Neutrophil (primary cell): ENCODE results near the gene ZNF562.
A peak's percentile ranks its signal among the peaks of the same experiment; 100 is the strongest.
"Not testable (repeated sequence)": the region's sequence is repeated elsewhere in the genome, so short reads cannot be mapped to it uniquely, and the experiment has no call there.

ENCODE experiments used
- H3K27ac ChIP-seq: fragments of 200-600 bp; sonication (generic); 2 replicates; pipeline ENCODE4 v1.5.1; 2016; ENCODE audit warnings: mild to moderate bottlenecking, moderate library complexity
- H3K27me3 ChIP-seq: fragments of 200-600 bp; sonication (generic); 2 replicates; pipeline ENCODE4 v1.6.0; 2016; ENCODE audit warnings: mild to moderate bottlenecking
- H3K36me3 ChIP-seq: fragments of 200-600 bp; sonication (generic); 2 replicates; pipeline ENCODE4 v1.5.1; 2017
- H3K4me1 ChIP-seq, 2 experiments: fragments of 200-600 bp in 1 of 2; sonication (generic) in 1 of 2; 1 replicate in 1 of 2; 2 replicates in 1 of 2; pipeline versions ENCODE4 v1.5.1 to v1.6.1; 2013 to 2016; ENCODE audit warnings: low read depth in 1 of 2, low read length in 1 of 2, mild to moderate bottlenecking in 1 of 2, moderate library complexity in 1 of 2; ENCODE audit not compliant: control insufficient read depth in 1 of 2, insufficient read depth in 1 of 2
- H3K4me3 ChIP-seq, 2 experiments: fragments of 200-600 bp in 1 of 2; sonication (generic) in 1 of 2; 1 replicate in 1 of 2; 2 replicates in 1 of 2; pipeline ENCODE4 v1.5.1; 2013 to 2016; ENCODE audit warnings: low read depth in 1 of 2, low read length in 1 of 2, mild to moderate bottlenecking in 1 of 2, moderate library complexity in 1 of 2
- H3K9me3 ChIP-seq: fragments of 200-600 bp; sonication (generic); 2 replicates; pipeline ENCODE4 v1.5.1; 2016
- TF ChIP-seq, protein P1 (sequence below): fragments of 200-600 bp; sonication (generic); IDR thresholded peaks from 2 replicates; pipeline ENCODE4 v1.5.1; 2016; ENCODE audit warnings: antibody characterized with exemption

ZNF562 gene

DNA sequence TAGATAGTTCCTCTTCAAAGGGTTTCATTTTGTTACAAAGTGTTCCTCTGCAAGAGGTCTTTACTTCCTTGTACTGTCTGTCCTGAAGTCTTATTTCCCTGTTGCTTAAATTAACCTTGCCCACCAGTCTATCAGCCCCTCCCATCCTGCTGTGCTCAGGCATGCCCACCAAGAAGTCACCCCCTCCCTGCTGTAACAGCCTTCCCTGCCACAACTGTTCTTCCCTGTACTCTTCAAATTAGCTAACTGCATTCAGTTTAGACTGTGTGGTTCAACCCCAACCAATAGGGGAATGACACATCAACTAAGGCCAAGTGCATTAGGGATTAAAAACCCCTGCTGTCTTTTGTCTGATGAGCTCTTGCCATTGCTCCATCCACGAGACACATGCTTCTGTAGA, 34.4 kb upstream of the ZNF562 start:
- no peaks in the 10 kb centered on the region for H3K36me3 ChIP-seq
- TF ChIP-seq, protein P1, sequence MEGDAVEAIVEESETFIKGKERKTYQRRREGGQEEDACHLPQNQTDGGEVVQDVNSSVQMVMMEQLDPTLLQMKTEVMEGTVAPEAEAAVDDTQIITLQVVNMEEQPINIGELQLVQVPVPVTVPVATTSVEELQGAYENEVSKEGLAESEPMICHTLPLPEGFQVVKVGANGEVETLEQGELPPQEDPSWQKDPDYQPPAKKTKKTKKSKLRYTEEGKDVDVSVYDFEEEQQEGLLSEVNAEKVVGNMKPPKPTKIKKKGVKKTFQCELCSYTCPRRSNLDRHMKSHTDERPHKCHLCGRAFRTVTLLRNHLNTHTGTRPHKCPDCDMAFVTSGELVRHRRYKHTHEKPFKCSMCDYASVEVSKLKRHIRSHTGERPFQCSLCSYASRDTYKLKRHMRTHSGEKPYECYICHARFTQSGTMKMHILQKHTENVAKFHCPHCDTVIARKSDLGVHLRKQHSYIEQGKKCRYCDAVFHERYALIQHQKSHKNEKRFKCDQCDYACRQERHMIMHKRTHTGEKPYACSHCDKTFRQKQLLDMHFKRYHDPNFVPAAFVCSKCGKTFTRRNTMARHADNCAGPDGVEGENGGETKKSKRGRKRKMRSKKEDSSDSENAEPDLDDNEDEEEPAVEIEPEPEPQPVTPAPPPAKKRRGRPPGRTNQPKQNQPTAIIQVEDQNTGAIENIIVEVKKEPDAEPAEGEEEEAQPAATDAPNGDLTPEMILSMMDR: no peak
- H3K27me3 ChIP-seq: no peaks in the 10 kb centered on the region
- no peak overlapping the region for H3K27ac ChIP-seq
- no peaks in the 10 kb centered on the region for H3K4me1 ChIP-seq
- peaks cover 5% of the 10 kb centered on the region for H3K9me3 ChIP-seq
- H3K4me3 ChIP-seq: no peak overlapping the region

DNA sequence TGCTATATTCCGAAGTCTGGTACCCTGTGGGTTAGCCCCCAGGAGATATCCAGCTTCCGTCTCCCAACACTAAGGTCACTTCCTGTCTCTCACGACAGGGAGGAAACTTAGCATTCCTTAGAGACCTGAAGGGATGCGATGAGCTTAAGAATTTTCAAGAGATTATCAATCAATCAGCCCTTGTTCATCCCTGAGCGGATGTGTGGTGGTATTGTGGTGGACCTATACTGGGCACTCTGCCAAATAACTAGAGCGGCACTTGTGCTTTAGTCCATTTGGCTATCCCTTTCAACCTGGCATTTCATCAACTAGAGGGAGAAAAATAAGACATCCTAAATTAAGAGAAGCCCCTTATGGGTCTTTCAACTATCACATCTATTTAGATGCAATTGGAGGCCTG, 30.9 kb upstream of the ZNF562 start:
- Histone ChIP-seq H3K4me1 (no peaks in the 10 kb centered on the region), H3K36me3 (no peaks in the 10 kb centered on the region), H3K27ac (no peak overlapping the region), H3K9me3 (no peaks in the 10 kb centered on the region), H3K4me3 (no peak overlapping the region), H3K27me3 (no peaks in the 10 kb centered on the region)
- TF ChIP-seq, protein P1: no peak

DNA sequence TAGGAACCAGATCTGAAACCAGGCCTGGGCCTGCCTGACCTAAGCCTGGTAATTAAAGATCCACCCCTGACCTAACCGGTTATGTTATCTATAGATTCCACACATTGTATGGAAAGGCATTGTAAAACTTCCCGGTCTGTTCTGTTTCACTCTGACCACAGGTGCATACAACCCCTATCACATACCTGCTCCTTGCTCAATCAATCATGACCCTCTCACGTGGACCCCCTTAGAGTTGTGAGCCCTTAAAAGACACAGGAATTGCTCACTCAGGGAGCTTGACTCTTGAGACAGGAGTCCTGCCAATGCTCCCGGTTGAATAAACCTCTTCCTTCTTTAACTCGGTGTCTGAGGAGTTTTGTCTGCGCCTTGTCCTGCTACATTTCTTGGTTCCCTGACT, 27.3 kb upstream of the ZNF562 start:
- TF ChIP-seq, protein P1: no peak
- H3K9me3 ChIP-seq: no peaks in the 10 kb centered on the region
- H3K27ac ChIP-seq: no peak overlapping the region
- H3K4me3 ChIP-seq: no peak overlapping the region
- no peaks in the 10 kb centered on the region for H3K27me3 ChIP-seq
- H3K4me1 ChIP-seq: no peaks in the 10 kb centered on the region
- no peaks in the 10 kb centered on the region for H3K36me3 ChIP-seq

DNA sequence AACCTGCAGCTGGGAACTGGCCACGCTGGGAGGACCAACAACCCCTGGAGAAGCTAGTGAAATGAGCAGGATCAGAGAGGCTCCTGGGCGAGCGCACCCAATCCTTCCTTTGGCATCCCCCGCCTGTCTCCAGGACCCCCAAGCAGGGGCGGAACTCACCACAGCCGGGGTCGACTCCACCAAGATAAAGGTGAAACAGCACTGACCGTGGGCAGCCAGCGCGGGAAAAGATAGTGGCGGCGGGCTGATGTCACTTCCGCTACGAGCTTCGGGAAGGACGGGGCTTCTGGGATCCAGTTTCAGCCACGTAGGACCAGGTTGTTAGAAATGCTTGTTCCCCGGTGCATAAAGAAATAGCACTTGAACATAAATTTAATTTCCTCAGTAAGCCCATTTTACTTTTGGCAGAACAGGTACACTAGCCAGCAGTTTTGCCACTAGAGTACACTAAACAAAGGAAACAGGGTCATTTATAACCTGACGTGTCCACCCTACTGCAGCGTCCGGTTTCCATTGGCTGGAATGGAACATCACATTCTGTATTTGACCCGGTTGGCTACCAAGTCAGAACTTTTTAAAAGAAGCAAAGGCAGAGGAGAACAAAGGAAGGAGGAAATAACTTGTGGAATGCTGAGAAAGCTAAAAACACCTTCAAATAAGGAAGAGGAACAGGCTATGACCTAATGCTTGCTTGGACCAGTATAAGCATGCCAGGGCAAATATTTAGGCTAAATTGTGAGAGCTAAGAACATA, 25.5 kb upstream of the ZNF562 start:
- Histone ChIP-seq H3K36me3 (no peaks in the 10 kb centered on the region), H3K27ac (no peak overlapping the region), H3K27me3 (no peaks in the 10 kb centered on the region), H3K9me3 (no peaks in the 10 kb centered on the region), H3K4me3 (no peak overlapping the region), H3K4me1 (no peaks in the 10 kb centered on the region)
- TF ChIP-seq, protein P1: no peak

DNA sequence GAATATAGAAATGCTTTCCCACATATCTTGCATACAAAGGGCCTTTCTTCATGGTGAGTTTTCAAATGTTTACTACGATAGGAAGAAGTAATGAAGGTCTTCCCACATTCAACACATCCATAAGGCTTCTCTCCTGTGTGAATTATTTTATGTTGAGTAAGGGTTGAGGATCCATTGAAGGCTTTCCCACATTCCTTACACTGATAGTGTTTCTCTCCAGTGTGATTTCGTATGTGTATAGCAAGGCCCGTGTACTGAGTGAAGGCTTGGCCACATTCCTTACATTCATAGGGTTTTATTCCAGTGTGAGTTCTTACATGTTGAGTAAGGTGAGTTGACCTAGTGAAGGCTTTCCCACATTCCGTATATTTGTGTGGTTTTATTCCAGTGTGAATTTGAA, 15.4 kb upstream of the ZNF562 start:
- not testable (repeated sequence) for H3K27me3 ChIP-seq, H3K9me3 ChIP-seq, H3K4me3 ChIP-seq, H3K36me3 ChIP-seq, H3K27ac ChIP-seq, H3K4me1 ChIP-seq

DNA sequence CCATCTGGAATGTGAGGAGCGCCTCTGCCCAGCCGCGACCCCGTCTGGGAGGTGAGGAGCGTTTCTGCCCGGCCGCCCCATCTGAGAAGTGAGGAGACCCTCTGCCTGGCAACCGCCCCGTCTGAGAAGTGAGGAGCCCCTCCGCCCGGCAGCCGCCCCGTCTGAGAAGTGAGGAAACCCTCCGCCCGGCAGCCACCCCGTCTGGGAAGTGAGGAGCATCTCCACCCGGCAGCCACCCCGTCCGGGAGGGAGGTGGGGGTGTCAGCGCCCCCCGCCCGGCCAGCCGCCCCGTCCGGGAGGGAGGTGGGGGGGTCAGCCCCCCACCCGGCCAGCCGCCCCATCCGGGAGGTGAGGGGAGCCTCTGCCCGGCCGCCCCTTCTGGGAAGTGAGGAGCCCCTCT, 5.1 kb upstream of the ZNF562 start:
- not testable (repeated sequence) for H3K9me3 ChIP-seq, H3K36me3 ChIP-seq, H3K4me3 ChIP-seq, H3K4me1 ChIP-seq, H3K27me3 ChIP-seq, H3K27ac ChIP-seq

DNA sequence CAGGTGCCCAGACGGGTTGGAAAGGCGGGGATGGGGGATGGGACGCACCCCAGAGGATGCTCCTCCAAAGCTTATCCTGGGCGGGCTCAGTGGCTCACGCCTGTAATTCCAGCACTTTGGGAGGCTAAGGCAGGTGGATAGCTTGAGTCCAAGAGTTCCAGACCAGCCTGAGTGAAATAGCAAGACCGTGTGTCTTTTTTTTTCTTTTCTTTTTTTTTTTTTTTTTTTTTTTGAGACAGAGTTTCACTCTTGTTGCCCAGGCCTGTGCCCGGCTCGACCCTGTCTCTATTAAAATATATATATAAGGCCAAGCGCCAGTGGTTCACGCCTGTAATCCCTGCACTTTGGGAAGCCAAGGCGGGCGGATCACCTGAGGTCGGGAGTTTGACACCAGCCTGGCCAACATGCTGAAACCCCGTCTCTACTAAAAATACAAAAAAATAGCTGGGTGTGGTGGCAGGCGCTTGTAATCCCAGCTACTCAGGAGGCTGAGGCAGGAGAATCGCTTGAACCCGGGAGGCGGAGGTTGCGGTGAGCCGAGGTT, 530 bp upstream of the ZNF562 start:
- Histone ChIP-seq H3K4me3 (peak overlapping the region; percentile 89 to 97), H3K4me1 (peaks cover 10 to 12% of the 10 kb centered on the region in 2 experiments), H3K27ac (peak overlapping the region; percentile 89)
- H3K9me3 ChIP-seq, H3K27me3 ChIP-seq, H3K36me3 ChIP-seq: not testable (repeated sequence)
